IPS DF 19.7 (cell line): ENCODE measurements around the gene C8B.

ENCODE experiments used
- DNase-seq: peaks from one replicate; pipeline ENCODE4 v3.0.0-alpha.2; 2013; ENCODE audit warnings: low read depth, low spot score

C8B gene

DNA sequence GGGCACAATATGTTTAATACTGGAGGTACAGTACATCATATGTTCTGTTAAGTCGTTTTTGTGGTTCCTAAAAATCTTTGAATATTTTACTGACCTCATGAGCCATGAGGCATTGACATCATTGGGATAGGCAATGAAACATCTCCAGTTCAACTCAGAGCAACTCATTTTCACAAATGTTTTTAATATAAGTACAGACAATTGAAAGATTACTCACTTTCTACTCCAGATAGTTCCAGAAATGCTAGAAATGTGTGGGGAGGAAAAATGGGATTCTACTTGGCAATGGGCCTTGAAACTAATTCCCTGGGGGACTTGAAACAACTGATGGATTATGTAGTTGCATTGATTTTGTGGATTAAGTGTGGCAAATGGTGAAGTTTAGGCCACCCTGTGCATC is 7.2 kb upstream of the C8B start:
- no peak for DNase-seq

DNA sequence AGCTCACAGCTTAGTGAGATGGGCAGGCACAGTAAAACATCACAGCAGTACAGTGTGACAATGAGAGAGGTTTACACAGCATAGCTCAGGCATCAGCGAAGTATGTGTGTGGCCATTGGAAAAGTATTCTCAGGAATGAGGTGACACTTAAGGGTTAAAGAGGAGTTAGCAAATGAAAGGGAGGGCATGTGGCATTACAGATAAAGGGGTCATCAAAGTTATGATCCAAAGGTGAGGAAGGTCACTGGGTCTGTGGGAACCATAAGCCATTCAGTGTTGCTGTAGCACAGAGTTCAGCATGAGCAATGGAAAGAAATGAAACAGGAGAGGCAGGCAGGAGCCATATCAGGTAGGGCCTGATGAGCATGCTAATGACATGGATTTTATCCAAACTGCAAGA is 4.5 kb upstream of the C8B start:
- no peak for DNase-seq

DNA sequence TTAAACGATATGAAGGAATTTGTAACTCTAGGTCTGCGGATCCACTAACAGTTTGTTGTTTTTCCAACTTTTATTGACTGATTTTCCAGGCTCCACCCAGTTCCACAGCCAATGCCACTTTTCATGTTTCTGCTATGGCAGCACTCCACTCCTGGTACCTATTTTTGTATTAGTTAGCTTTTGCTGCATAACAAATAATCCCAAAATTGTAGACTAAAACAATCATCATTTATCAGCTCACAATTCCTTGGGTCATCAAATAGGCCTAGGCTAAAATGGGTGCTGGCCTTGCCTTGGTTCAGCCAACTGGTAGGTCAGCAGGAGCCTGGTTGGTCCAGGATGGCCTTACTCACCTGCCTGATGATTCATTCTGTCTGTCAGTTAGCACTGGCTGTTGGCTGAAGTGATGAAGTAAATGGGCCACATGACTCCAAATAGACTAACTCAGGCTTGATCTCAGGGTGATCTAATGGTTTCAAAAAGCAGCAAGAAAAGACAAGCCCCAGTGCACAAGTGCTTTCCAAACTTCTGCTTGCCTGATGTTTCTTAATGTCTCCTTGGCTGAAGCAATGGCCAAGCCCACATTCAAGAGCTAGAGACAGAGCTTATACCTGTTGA is 3.2 kb upstream of the C8B start:
- no peak for DNase-seq

DNA sequence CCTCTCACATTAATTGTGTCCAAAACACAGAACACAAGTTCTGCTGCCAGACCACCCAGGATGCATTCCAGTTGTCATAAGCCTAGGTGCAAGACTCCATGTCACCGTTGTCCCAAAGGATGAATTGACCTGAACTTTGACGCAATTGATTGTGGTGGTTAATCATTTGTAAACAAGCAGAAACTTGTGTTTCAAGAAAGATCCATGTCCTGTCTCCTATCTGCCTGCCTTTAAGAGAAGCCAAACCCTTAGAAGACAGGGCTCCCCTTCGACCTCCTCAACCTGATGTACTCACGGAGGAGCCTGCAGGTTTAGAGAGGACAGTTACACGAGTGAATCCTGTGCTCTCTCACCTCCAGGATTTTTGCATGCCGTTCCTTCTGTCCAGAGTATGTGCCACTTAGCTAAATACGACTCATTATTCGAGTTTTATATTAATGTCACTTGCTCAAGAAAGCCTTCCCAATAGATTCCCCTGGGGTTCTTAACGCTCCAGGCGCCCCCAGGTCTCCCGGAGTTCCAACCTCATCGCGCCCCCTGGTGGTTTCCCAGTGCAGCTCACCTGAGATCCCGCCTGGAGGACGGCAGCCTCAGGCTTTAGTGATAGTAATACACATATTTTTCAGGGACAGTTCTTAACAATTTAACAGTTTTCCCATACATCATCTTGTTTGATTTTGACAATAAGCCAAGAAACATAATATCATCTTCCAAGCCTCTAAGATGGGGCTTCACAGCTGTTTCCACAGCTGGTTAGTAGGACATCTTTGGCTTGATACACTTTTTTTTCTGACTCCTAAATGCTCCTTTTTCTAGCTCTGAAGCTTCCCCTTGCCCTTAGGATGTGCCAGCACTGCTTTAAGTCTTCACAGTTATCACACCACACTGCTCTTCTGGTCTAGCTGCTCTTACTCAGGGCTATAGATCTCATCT is 2.4 kb upstream of the C8B start:
- no peak for DNase-seq

DNA sequence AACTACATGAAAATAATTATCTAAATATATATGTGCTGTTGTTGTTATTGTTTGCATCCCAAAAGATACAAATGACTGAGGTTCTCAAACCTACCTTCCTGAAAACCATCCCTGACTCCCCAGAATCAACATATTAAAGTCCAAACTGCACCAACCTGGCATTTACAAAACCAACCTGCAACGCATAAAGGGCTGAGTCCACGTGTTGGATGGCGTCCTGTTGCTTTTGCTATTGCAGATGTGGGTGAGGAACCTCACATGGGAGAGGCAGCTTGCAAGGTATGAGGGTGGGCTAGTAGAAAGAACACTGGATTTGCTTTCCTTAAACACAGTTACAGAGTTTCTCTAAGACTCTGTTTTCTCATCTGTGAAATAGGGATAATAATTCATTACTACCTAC is 1.5 kb upstream of the C8B start:
- DNase-seq, result no peak

DNA sequence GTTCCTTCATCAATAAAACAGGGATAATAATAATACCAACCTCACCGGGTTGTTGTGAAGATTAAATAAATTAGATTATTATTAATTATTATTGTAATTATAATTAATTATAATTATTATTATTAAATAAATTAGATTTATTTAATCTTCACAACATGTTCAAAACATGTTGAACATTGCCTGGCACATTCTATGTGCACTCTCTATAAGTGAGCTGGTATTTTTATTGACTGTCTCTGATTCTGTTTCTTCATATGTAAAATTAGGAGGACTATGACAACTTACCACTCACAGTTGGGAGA is 834 bp upstream of the C8B start:
- DNase-seq, result no peak

DNA sequence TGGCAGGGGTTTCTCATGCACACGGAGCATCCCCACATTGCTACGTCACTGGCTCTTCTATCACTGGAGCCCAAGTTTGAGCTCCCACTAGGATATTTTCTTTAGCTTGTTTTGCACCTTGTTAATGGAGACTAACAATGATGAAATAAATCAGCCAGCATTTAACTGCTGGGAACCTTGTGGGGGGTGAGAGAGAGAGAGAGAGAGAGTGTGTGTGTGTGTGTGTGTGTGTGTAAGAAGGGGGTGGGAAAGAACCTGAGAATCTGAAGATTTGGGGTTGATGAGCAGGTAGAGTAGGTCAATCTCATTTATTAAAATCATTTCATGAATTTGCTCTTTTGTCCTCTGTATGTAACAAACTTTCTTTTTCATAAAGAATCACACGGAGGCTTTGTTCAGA is 624 bp downstream of the C8B start:
- DNase-seq, result no peak

DNA sequence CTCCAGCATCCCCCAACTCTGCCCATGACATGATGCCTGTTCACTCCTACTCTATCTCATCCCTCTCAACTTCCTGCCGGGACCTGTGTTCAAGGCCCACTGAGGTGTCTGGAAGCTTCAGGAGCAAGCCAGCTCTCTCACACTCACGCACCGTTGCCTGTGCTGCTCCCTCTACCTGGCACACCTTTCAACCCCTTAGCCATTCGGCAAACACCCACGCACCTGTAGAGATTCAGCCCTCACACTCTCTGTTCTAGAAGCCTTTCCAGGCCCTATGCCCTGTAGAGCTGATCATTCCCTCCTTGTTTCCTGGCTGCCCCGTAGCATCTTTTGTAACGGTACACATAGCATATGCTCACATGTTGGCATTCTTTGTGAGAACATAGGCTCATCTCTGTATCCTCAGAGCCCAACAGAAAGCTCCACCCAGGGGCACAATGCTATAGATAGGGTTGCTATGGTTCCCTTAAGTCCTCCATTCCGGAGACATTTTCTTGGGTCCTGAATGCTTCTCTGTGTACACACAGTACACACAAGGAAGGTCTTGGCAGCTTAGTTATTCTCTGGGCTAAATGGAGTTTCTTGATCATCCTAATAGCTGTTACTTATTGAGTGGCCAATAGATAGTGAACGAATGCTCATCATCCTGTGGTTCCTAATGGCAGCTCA is 1.3 kb downstream of the C8B start:
- DNase-seq, result no peak

DNA sequence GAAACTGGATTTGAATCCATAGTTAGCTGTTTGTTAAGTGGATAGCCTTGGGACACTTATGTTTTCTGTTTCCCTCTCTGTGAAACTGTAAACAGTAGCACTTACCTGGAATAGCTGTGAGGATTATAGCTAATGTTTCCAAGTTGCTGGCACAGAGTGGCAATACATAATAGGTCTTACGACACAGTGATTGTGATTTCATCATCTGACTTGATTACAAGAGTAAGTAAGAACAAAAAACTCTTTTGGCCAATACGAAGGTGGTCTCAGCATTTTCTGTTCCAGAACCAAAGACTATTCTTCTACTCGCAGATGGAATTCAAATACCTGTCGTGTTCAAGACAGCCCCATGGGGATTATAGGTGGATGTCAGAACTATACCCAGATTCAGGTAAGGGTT is 2.1 kb downstream of the C8B start:
- no peak for DNase-seq

DNA sequence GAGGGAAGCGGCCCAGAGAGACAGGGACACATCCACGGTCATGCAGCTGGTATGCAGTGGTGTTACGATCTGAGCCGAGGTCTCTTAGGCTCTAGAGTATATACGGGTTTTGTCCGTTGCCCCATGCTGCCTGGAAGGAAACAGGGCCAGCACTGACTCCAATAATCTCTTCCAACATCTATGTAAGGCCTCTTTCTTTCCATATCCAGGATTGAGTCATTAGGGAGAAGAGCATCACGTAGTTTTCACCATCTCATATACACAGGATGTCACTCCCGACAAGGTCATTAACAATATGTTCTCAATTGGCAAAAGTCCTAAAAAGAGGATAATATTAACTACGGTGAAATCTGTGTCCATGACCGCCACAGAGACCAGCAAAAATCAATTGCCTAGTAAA is 4.4 kb downstream of the C8B start:
- no peak for DNase-seq

DNA sequence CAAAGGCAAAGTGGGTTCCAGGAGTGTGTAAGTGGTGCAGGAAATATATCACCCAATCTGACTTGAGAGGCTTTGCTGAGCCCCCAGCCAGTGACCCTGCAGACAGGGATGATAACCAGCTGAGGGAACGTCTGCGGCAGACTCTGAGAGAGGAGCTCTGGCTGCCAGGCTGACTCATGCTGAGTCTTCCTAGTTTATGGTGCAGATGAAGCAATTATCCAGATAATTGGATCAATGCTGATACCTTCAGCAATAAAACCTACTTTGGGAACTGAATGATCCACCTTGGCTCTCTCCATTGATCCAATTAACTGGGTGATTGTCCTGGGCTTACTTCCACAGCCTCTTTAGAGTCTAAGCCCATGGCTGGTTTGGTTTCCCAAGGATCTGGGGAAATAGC is 7.3 kb downstream of the C8B start:
- DNase-seq, result no peak

DNA sequence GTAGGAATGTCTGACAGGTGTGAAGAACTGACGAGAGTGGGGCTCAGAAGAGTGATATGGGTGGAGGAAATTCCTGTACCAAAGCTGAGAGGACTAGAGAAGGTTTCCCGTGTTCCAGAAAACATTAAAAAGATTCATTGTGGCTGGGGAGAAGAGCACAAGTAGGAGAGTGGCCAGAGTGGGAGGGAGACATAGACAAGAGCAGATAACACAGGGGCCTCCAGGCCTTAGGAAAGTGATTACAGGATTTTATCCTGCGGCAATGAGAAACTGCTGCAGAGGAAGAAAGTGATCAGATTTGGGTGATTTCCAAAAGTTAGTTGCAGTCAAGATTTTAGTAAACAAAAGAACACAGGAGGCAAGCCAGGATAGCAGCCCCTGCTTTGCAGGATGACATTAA is 7.9 kb downstream of the C8B start:
- no peak for DNase-seq

DNA sequence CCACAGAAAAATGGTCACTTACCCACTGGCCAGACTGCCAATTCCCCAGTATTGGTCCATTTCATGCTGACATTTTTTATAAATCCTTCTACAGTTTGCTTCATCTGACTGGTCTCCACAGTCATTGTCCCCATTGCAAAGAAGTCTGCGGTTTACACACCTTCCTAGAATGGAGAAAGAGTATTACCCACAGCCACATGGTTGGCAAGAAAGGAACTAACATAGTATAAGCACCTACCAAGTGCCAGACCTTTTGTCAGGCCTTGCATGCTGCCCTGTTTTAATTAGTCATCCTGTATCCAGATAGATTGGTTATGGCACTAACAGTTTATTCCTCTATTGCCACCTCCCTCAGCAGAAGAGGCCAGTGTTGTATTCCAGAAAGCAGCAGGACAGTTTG is 11.2 kb downstream of the C8B start:
- no peak for DNase-seq

DNA sequence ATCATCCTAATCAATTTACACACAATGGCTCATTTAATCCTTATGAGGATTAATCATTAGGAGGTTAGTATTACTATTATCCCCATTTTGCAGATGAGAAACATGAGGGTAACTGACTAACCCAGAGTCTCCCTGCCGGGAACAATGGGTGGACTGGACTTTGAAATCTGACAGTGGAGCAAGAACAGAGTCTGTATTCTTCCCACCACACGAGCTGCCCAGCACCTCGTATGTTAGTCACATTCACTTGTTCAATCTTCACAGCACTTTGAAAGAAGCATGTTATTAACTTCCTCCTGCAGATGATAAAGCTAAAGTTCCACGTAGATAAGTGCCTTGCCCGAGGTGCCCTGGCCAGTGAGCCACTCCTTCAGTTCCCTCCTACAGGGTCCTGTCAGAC is 12.4 kb downstream of the C8B start:
- no peak for DNase-seq

DNA sequence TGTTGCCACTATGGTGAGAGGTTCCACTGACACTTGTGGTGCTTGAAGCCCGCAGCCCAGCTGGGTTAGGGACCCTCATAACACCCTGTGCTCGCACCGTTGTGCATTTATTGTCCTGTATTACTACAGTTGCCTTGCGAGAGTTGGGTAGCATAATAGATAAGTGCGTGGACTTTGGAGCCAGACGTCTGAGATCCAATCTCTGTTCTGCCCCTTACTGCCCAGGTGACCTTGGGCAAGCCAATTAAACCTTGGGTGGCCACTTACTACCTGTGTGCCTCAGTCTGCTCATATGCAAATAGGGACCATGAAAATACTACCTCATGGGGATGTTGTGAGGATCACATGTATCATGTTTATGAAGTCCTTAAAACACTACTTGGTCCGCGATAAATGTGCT is 13.3 kb downstream of the C8B start:
- DNase-seq, result no peak

DNA sequence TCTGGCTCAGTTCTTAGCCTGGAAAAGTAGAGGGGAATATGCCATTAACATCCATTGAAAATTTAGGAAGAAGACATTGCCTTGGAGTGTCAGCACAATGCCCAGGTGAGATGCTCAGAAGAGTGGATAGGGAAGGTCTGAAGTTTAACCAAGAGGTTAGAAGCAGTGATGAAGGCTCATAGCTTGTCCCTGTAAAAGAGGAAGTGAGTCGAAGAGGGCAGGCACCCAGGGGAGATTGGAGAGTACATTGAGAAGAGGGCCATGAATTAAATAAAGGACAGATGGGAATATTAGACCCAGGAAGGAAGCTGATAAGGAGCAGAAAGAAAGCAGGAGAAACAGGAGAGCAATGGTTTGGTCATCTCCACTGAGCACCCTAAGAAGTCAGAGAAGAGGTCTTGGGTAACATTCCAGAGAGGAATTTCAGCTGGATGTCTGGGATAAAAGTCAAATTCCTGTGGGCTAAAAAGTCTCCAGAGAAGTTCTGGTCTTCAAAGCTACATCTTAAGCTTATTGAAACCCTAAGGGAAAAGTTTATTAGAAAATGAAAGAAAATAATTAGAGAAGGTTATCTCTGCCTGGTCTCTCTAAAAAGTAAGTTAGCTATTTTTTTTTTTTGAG is 17.3 kb downstream of the C8B start:
- no peak for DNase-seq

DNA sequence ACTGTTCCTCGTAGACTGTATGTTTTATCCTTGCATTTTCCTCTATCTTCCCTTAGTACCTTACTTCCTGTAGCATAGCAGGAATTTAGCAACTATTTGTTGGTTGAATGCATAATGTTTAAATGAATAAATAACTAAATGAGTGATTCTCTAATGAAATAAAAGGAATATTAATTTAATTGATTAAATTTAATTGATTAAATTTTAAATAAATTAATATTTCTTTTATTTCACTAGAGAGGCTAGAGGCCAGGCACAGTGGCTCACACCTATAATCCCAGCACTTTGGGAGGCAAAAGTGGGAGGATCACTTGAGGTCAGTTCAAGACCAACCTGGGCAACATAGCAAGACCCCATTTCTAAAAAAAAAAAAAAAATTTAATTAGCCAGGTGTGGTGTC is 25.8 kb downstream of the C8B start:
- DNase-seq, result no peak

DNA sequence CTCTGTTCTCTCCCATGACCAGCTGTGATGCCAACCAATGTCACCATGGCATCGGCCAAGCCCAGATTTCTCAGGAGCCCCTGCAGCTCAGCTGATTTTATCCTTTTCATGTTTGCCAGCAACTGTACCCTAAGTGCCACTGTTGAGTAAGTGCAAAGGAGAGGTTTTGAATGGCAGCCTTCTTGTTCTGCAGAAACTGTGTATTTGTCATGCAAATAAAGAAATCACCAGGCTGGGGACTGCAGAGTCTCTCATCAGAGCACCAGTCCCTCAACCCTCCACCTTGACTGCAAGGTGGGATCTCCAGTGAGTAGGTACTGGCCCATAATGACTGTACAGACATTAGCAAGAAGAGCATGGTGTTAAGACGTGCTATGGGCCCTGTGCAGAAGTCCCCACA is 26.6 kb downstream of the C8B start:
- no peak for DNase-seq

DNA sequence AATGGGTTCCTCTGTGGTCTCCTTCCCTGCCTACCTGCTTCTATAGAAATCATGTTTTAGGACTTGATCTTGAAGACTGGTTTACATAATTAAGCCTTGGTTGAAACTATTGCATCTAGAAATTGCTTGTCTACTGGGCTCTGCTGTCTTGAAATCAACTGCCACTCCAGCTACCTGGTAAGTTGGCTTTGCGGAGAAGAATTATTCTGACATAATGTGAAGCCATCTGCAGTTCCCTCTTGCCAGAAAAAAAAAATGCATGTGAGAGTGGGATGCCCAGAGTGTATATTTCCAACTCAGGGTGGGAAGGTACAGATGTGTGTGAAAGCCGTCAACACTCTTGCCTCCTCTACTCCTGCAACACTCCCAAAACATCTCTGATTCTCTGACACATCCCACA is 27.2 kb downstream of the C8B start:
- DNase-seq, result no peak

DNA sequence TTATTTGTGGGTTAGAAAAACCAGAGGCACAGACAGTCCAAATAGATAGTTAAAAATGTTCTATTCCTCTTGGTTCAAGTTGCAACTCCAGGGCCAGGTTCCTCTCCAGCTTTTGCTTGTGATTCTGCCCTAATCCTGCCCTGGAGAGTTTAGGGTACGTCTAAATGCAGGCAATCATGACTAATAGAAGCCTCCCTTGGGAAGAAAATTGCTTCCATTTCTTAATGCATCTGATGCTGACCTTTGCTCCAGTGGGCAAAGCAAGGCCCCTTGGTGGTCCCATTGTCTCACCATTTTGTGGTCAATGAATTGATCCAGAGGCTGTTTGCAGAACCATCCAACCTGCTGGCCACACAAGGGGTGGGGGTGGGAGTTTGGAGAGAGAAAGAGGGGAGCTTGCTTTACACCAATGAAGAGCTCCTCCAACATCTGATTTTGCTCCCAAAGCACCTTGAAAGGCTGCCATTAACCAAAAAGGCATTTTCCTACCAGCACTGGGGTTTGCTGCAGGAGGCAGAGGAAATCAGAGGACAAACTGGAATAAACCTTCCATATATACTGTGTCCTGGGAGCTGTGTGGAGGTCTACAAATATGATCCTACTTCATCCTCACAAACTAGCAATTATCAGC is 31.3 kb downstream of the C8B start:
- no peak for DNase-seq

DNA sequence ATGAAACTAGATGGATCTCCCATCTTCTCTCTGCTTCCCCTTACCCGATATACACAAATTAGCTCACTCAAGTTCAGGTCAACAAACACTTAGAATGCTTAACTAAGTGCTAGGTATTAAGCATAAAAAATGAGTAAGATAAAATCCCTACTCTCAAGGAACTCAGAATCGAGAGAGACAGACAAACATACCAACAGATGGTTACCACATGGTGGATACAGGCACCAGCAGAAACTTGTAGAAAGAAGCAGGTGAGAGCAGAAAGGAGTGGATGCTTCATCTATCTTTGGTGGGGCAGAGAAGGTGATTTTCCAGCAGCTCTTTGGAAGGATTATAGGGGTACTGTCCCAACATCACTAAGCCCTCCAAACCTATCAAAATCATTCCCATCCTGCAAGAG is 32.2 kb downstream of the C8B start:
- no peak for DNase-seq

DNA sequence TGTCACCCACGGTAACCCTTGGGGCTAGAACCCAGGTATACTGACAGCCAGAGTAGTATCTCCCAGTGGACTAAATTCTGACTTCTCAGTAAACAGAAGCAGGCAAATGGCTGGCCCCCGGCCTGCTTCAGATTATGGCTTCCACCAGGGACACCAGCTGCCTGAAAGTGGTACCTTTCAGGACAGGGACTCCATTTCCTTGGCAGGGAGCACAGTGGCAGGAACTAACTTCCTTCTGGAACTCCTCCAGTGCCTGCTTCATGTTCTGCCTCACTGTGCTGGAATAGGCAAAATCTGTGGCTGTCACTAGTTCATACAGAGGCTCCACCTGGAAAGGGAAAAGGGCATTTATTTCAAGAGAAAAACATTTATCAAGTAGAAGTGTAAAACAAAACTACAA is 32.7 kb downstream of the C8B start:
- DNase-seq, result no peak
